ENCODE data around the gene HNF4A.

HNF4A gene

GRCh38 chr20:44392776-44393607 lies 37.5 kb downstream of the HNF4A start:
- DNase-seq, result no peak

- DNase-seq, result no peak
Observed at GRCh38 chr20:44393608-44394451, 38.3 kb downstream of the HNF4A start.

GRCh38 chr20:44394452-44394701 lies 38.9 kb downstream of the HNF4A start:
- no peak for DNase-seq

GRCh38 chr20:44394702-44395460 lies 39.4 kb downstream of the HNF4A start:
- no peak for DNase-seq

GRCh38 chr20:44395461-44396340 lies 40.2 kb downstream of the HNF4A start:
- DNase-seq, result no peak

GRCh38 chr20:44396369-44397130 lies 41.1 kb downstream of the HNF4A start:
- no peak for DNase-seq

GRCh38 chr20:44398335-44398734 lies 42.8 kb downstream of the HNF4A start:
- no peak for DNase-seq

- no peak for DNase-seq
Observed at GRCh38 chr20:44399446-44399845, 43.9 kb downstream of the HNF4A start.

GRCh38 chr20:44400671-44400969 lies 45.1 kb downstream of the HNF4A start:
- no peak for DNase-seq

- DNase-seq, result no peak
Observed at GRCh38 chr20:44400970-44401769, 45.7 kb downstream of the HNF4A start.

- no peak for DNase-seq
Observed at GRCh38 chr20:44401770-44402390, 46.4 kb downstream of the HNF4A start.

- no peak for DNase-seq
Observed at GRCh38 chr20:44402391-44403193, 47.1 kb downstream of the HNF4A start.

GRCh38 chr20:44403194-44404112 lies 48.0 kb downstream of the HNF4A start:
- DNase-seq, result no peak

- no peak for DNase-seq
Observed at GRCh38 chr20:44404204-44405181, 49.0 kb downstream of the HNF4A start.

- DNase-seq, result no peak
Observed at GRCh38 chr20:44405257-44405656, 49.8 kb downstream of the HNF4A start.

- DNase-seq, result no peak
Observed at GRCh38 chr20:44405785-44406571, 50.5 kb downstream of the HNF4A start.

All from NCI-H82 (cell line).